Neural progenitor cell (in vitro differentiated cells): Measurements from ENCODE around the gene EXPH5. TPM values are rescaled to one million over a fixed set of nuclear protein-coding genes. Genes with fewer than 3 reads are reported as not detected.
A peak's percentile ranks its signal among the peaks of the same experiment; 100 is the strongest.

Experiments
- DNase-seq: peaks from one replicate; pipeline ENCODE4 v3.0.0-alpha.2; 2016; ENCODE audit warnings: low spot score
- H2AFZ ChIP-seq: fragments of 200-600 bp; sonication (generic); replicated peaks from 2 replicates; pipeline ENCODE4 v1.6.1; 2016; ENCODE audit warnings: antibody characterized with exemption
- H3F3A ChIP-seq: fragments of 200-600 bp; sonication (generic); 2 replicates; pipeline ENCODE4 v1.6.1; 2016; ENCODE audit warnings: antibody characterized with exemption, low read depth
- H3K27ac ChIP-seq: fragments of 200-600 bp; sonication (generic); 2 replicates; pipeline ENCODE4 v1.5.1; 2016; ENCODE audit warnings: mild to moderate bottlenecking
- H3K27me3 ChIP-seq: fragments of 200-600 bp; sonication (generic); 2 replicates; pipeline ENCODE4 v1.6.1; 2016; ENCODE audit warnings: mild to moderate bottlenecking, moderate library complexity
- H3K36me3 ChIP-seq: fragments of 200-600 bp; sonication (generic); 2 replicates; pipeline ENCODE4 v1.5.1; 2016
- H3K4me1 ChIP-seq: fragments of 200-600 bp; sonication (generic); 2 replicates; pipeline ENCODE4 v1.6.1; 2016; ENCODE audit warnings: mixed run types
- H3K4me2 ChIP-seq: fragments of 200-600 bp; sonication (generic); 2 replicates; pipeline ENCODE4 v1.6.1; 2016
- H3K4me3 ChIP-seq: fragments of 200-600 bp; sonication (generic); 2 replicates; pipeline ENCODE4 v1.5.1; 2016
- H3K79me2 ChIP-seq: fragments of 200-600 bp; sonication (generic); 2 replicates; pipeline ENCODE4 v1.6.1; 2016; ENCODE audit warnings: low read depth
- H3K9ac ChIP-seq: fragments of 200-600 bp; sonication (generic); 2 replicates; pipeline ENCODE4 v1.6.1; 2016
- H3K9me3 ChIP-seq: fragments of 200-600 bp; sonication (generic); 2 replicates; pipeline ENCODE4 v1.5.1; 2016; ENCODE audit warnings: low read depth
- H4K20me1 ChIP-seq: fragments of 200-600 bp; sonication (generic); 2 replicates; pipeline ENCODE4 v1.6.1; 2016; ENCODE audit warnings: low read depth
- H3K27ac Mint-ChIP-seq: 3 replicates; pipeline ENCODE4 v1.8.0; 2021; ENCODE audit warnings: mixed read lengths
- H3K27me3 Mint-ChIP-seq: 2 replicates; pipeline ENCODE4 v1.8.0; 2022; ENCODE audit warnings: low read depth, mild to moderate bottlenecking, inconsistent platforms, moderate library complexity, mixed read lengths; ENCODE audit not compliant: insufficient read depth
- H3K36me3 Mint-ChIP-seq: 3 replicates; pipeline ENCODE4 v1.8.0; 2021; ENCODE audit warnings: mixed read lengths
- H3K4me1 Mint-ChIP-seq: 3 replicates; pipeline ENCODE4 v1.8.0; 2021; ENCODE audit warnings: mixed read lengths
- H3K4me3 Mint-ChIP-seq: 3 replicates; pipeline ENCODE4 v1.8.0; 2021; ENCODE audit warnings: mild to moderate bottlenecking, moderate library complexity, mixed read lengths
- H3K9me3 Mint-ChIP-seq: 3 replicates; pipeline ENCODE4 v1.8.0; 2020; ENCODE audit warnings: mixed read lengths
- EZH2 ChIP-seq: fragments of 200-600 bp; sonication (generic); IDR thresholded peaks from 2 replicates; pipeline ENCODE4 v1.6.1; 2017; ENCODE audit warnings: antibody characterized with exemption, mild to moderate bottlenecking, moderate library complexity
- EZH2phosphoT487 ChIP-seq: fragments of 200-600 bp; sonication (generic); IDR thresholded peaks from 2 replicates; pipeline ENCODE4 v1.6.1; 2017; ENCODE audit warnings: antibody characterized with exemption
- total RNA-seq: library from RNA; depleted of rRNA; stranded (reverse); fragments of >200 nt; gene quantifications from 2 replicates; pipeline ENCODE4 v1.2.3, GENCODE V29; 2015; ENCODE audit warnings: low replicate concordance
- TF ChIP-seq, protein P1 (sequence below): fragments of 200-600 bp; sonication (generic); IDR thresholded peaks from 2 replicates; pipeline ENCODE4 v1.5.1; 2017; ENCODE audit warnings: antibody characterized with exemption, mild to moderate bottlenecking

Gene EXPH5
- total RNA-seq, 1 donor from 2014 or later: 1.4 TPM

DNA sequence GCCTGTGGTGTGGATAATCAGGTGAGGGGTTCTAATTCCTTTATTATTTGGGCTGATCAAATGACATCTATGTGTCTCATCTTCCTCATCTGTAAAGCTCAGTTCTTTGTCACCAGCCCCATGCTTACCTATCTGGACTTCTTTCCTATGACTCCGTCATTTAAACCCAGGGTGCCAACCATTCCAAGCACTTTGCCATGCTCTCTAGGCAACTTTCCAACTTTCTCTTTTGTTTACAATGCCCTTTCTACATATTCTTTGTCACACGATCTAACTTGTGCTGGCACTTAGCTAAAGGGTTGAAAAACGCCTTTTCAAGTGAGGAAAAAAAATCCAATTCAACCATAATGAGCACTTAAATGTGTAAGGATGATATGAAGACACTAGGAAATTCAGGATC is 27.9 kb downstream of the EXPH5 start:
- Histone ChIP-seq H3K9me3 (no peaks in the 10 kb centered on the region), H3K4me3 (no peak overlapping the region), H3K4me1 (peaks cover 11% of the 10 kb centered on the region), H2AFZ (no peak overlapping the region), H3K27ac (no peak overlapping the region), H4K20me1 (no peaks in the 10 kb centered on the region), H3K36me3 (no peaks in the 10 kb centered on the region), H3K4me2 (no peak overlapping the region), H3F3A (no peaks in the 10 kb centered on the region), H3K9ac (no peak overlapping the region), H3K27me3 (no peaks in the 10 kb centered on the region), H3K79me2 (no peaks in the 10 kb centered on the region)
- Mint-ChIP-seq H3K4me1 (peaks cover 12% of the 10 kb centered on the region), H3K4me3 (no peak overlapping the region), H3K27ac (no peak overlapping the region), H3K9me3 (no peaks in the 10 kb centered on the region), H3K27me3 (peaks cover 3% of the 10 kb centered on the region), H3K36me3 (no peaks in the 10 kb centered on the region)
- no peak for DNase-seq
- TF ChIP-seq EZH2 (no peak), EZH2phosphoT487 (no peak)
- TF ChIP-seq, protein P1, sequence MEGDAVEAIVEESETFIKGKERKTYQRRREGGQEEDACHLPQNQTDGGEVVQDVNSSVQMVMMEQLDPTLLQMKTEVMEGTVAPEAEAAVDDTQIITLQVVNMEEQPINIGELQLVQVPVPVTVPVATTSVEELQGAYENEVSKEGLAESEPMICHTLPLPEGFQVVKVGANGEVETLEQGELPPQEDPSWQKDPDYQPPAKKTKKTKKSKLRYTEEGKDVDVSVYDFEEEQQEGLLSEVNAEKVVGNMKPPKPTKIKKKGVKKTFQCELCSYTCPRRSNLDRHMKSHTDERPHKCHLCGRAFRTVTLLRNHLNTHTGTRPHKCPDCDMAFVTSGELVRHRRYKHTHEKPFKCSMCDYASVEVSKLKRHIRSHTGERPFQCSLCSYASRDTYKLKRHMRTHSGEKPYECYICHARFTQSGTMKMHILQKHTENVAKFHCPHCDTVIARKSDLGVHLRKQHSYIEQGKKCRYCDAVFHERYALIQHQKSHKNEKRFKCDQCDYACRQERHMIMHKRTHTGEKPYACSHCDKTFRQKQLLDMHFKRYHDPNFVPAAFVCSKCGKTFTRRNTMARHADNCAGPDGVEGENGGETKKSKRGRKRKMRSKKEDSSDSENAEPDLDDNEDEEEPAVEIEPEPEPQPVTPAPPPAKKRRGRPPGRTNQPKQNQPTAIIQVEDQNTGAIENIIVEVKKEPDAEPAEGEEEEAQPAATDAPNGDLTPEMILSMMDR: no peak

DNA sequence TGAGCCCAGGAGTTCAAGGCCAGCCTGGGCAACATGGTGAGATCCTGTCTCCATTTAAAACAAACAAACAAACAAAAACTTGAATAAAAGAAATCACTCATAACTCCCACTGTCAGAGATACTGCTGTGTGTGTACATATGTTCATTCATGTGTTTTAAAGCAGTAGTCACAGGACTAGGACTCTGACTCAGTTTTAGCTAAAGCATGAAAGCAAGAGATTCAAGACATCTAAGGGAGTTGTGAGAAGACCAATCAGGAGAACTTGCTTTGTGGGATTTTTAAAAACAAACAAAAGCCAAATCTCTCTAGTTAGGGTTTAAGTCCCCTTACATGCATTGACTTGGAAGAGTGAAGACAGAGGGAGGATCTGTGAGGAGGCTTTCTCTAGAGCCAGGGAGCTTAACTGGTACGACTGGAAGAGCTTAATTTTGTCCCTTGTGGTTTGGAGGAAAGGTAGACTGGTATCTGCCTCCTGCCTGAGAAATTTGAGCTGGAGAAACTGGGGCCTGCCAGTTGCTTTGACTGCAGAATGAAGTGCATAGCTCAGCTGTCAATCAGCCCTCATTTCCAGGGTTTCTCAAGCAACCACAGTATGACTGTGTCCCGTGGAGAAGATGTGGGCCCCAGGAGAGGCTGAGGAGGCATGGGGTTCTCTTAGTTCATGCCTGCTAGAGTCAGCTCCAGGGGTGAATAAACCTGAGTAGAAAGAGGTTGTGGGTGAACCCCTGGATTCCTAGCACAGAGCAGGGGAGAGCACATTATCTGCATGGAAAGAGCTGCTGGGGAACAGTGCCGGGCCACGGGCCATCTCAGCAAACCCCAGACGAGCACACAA is 30.6 kb downstream of the EXPH5 start:
- no peaks in the 10 kb centered on the region for H3K9me3 Mint-ChIP-seq
- H3K9ac ChIP-seq: no peak overlapping the region
- no peaks in the 10 kb centered on the region for H3K79me2 ChIP-seq
- H3K4me3 ChIP-seq: no peak overlapping the region
- H3K9me3 ChIP-seq: no peaks in the 10 kb centered on the region
- no peak overlapping the region for H2AFZ ChIP-seq
- H3K4me1 ChIP-seq: peaks cover 11% of the 10 kb centered on the region
- TF ChIP-seq, protein P1: no peak
- TF ChIP-seq EZH2phosphoT487 (no peak), EZH2 (no peak)
- peak overlapping the region; percentile 36 for H3K27ac Mint-ChIP-seq
- peak; percentile 22 for DNase-seq
- peak overlapping the region; percentile 3 for H3K4me2 ChIP-seq
- H4K20me1 ChIP-seq: no peaks in the 10 kb centered on the region
- H3K4me3 Mint-ChIP-seq: no peak overlapping the region
- H3K27ac ChIP-seq: no peak overlapping the region
- H3K36me3 ChIP-seq: no peaks in the 10 kb centered on the region
- no peaks in the 10 kb centered on the region for H3K27me3 ChIP-seq
- H3K27me3 Mint-ChIP-seq: peaks cover 5% of the 10 kb centered on the region
- H3F3A ChIP-seq: no peaks in the 10 kb centered on the region
- peaks cover 12% of the 10 kb centered on the region for H3K4me1 Mint-ChIP-seq
- no peaks in the 10 kb centered on the region for H3K36me3 Mint-ChIP-seq

DNA sequence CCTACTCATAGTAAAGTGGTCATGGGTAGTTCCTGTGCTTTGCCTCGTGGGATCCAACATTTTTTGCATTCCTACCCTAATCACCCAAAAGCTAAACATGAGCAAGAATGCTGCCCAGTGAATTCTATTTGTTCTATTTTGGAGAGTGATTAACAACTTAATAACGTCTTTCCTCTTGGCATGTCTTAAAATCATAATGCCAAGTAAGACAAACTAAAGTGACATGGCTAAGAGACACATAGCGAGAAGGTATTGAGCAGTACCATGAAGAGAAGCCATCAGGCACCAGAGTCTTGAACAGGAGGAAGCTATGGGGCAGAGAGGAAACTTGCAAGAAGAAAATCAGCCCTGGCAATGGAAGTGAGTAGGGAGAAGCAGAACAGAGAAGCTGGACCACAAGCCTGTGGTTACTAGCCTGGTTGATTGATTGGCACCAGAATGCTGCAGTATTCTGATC is 32.0 kb downstream of the EXPH5 start:
- Mint-ChIP-seq H3K27me3 (peaks cover 5% of the 10 kb centered on the region), H3K27ac (no peak overlapping the region), H3K36me3 (no peaks in the 10 kb centered on the region), H3K9me3 (no peaks in the 10 kb centered on the region), H3K4me1 (peaks cover 17% of the 10 kb centered on the region), H3K4me3 (peak overlapping the region; percentile 35)
- Histone ChIP-seq H3K79me2 (no peaks in the 10 kb centered on the region), H4K20me1 (no peaks in the 10 kb centered on the region), H3K4me2 (no peak overlapping the region), H3K36me3 (no peaks in the 10 kb centered on the region), H2AFZ (no peak overlapping the region), H3K4me1 (peaks cover 11% of the 10 kb centered on the region), H3K9ac (no peak overlapping the region), H3F3A (no peaks in the 10 kb centered on the region), H3K27me3 (no peaks in the 10 kb centered on the region), H3K4me3 (no peak overlapping the region), H3K9me3 (no peaks in the 10 kb centered on the region), H3K27ac (no peak overlapping the region)
- no peak for DNase-seq
- no peak for TF ChIP-seq EZH2
- TF ChIP-seq, protein P1: no peak
- TF ChIP-seq EZH2phosphoT487: no peak
